HEK293 (cell line): Measurements from ENCODE around the gene JHY.

Experiments used
- CTCF ChIA-PET: fragments of 350-600 bp; formaldehyde crosslinking; extraction: SDS; loops from one replicate; lab custom pipeline; 2021; ENCODE audit warnings: antibody characterized with exemption; lab: Yijun Ruan, JAX
- POLR2A ChIA-PET: fragments of 300-600 bp; formaldehyde crosslinking; extraction: SDS; loops from one replicate; lab custom pipeline; 2020; ENCODE audit warnings: antibody characterized with exemption, inconsistent platforms; lab: Yijun Ruan, JAX
- H3K27ac ChIP-seq: fragments of 200-500 bp; sonication (Bioruptor generic); 2 replicates; pipeline ENCODE4 v1.5.1; 2014; ENCODE audit warnings: low read depth, low read length, control low read depth, inconsistent platforms; ENCODE audit errors: extremely low read depth
- H3K36me3 ChIP-seq, 2 experiments: fragments of 200-500 bp in 1 of 2; sonication (Bioruptor generic) in 1 of 2; 1 replicate in 1 of 2; 2 replicates in 1 of 2; pipeline ENCODE4 v1.5.1; 2014 to 2017; ENCODE audit warnings: inconsistent platforms in 2 of 2, low read length in 2 of 2; ENCODE audit not compliant: control insufficient read depth in 2 of 2, insufficient read depth in 1 of 2
- H3K4me1 ChIP-seq: fragments of 200-500 bp; sonication (Bioruptor generic); 2 replicates; pipeline ENCODE4 v1.5.1; 2014; ENCODE audit warnings: mild to moderate bottlenecking, low read length, inconsistent platforms; ENCODE audit not compliant: control insufficient read depth, insufficient read depth
- H3K4me3 ChIP-seq: 2 replicates; pipeline ENCODE4 v1.5.1; 2011; ENCODE audit warnings: low read depth, mild to moderate bottlenecking, control low read depth, low read length, moderate library complexity
- H3K9me3 ChIP-seq: fragments of 200-500 bp; sonication (Bioruptor generic); 2 replicates; pipeline ENCODE4 v1.5.1; 2014; ENCODE audit warnings: low read depth, low read length, inconsistent platforms; ENCODE audit not compliant: control insufficient read depth, insufficient read depth
- BCL6B ChIP-seq: fragments of 450-650 bp; formaldehyde crosslinking; IDR thresholded peaks from 2 replicates; pipeline ENCODE4 v1.5.1; 2017; ENCODE audit warnings: missing biosample characterization, missing genetic modification characterization
- GLIS2 ChIP-seq: fragments of 450-650 bp; formaldehyde crosslinking; IDR thresholded peaks from 2 replicates; pipeline ENCODE4 v1.5.1; 2016; ENCODE audit warnings: missing biosample characterization, missing genetic modification characterization
- SCRT1 ChIP-seq: fragments of 450-650 bp; formaldehyde crosslinking; IDR thresholded peaks from 2 replicates; pipeline ENCODE4 v1.5.1; 2016; ENCODE audit warnings: missing biosample characterization, missing genetic modification characterization, borderline replicate concordance
- SP7 ChIP-seq: fragments of 450-650 bp; formaldehyde crosslinking; IDR thresholded peaks from 2 replicates; pipeline ENCODE4 v1.5.1; 2016; ENCODE audit warnings: missing biosample characterization, missing genetic modification characterization
- ZBTB26 ChIP-seq: fragments of 450-650 bp; formaldehyde crosslinking; optimal IDR thresholded peaks from 2 replicates; pipeline ENCODE3; 2016; ENCODE audit warnings: missing biosample characterization, mild to moderate bottlenecking, missing genetic modification characterization
- ZEB2 ChIP-seq: fragments of 450-650 bp; formaldehyde crosslinking; IDR thresholded peaks from 2 replicates; pipeline ENCODE4 v1.5.1; 2016; ENCODE audit warnings: missing biosample characterization, missing genetic modification characterization
- ZNF146 ChIP-seq: fragments of 450-650 bp; formaldehyde crosslinking; IDR thresholded peaks from 2 replicates; pipeline ENCODE4 v1.5.1; 2016; ENCODE audit warnings: missing biosample characterization, missing genetic modification characterization
- ZNF169 ChIP-seq: fragments of 450-650 bp; formaldehyde crosslinking; IDR thresholded peaks from 2 replicates; pipeline ENCODE4 v1.5.1; 2016; ENCODE audit warnings: missing biosample characterization, missing genetic modification characterization
- ZNF211 ChIP-seq: fragments of 450-650 bp; formaldehyde crosslinking; IDR thresholded peaks from 2 replicates; pipeline ENCODE4 v1.5.1; 2016; ENCODE audit warnings: low read depth, missing biosample characterization, missing genetic modification characterization
- ZNF23 ChIP-seq: fragments of 450-650 bp; formaldehyde crosslinking; IDR thresholded peaks from 2 replicates; pipeline ENCODE4 v1.5.1; 2016; ENCODE audit warnings: missing biosample characterization, missing genetic modification characterization, borderline replicate concordance
- ZNF280D ChIP-seq: fragments of 450-650 bp; formaldehyde crosslinking; IDR thresholded peaks from 2 replicates; pipeline ENCODE4 v1.5.1; 2016; ENCODE audit warnings: missing biosample characterization, missing genetic modification characterization
- ZNF362 ChIP-seq: fragments of 450-650 bp; formaldehyde crosslinking; IDR thresholded peaks from 2 replicates; pipeline ENCODE4 v1.5.1; 2016; ENCODE audit warnings: missing biosample characterization, missing genetic modification characterization
- ZNF449 ChIP-seq: fragments of 450-650 bp; formaldehyde crosslinking; IDR thresholded peaks from 2 replicates; pipeline ENCODE4 v1.5.1; 2017; ENCODE audit warnings: missing biosample characterization, mild to moderate bottlenecking, missing genetic modification characterization, moderate library complexity
- ZNF501 ChIP-seq: fragments of 450-650 bp; formaldehyde crosslinking; IDR thresholded peaks from 2 replicates; pipeline ENCODE4 v1.5.1; 2016; ENCODE audit warnings: missing biosample characterization, missing genetic modification characterization
- ZNF544 ChIP-seq: fragments of 450-650 bp; formaldehyde crosslinking; IDR thresholded peaks from 2 replicates; pipeline ENCODE4 v1.5.0; 2017; ENCODE audit warnings: missing biosample characterization, missing genetic modification characterization
- ZNF664 ChIP-seq: fragments of 450-650 bp; formaldehyde crosslinking; IDR thresholded peaks from 2 replicates; pipeline ENCODE4 v1.5.1; 2016; ENCODE audit warnings: missing biosample characterization, missing genetic modification characterization
- ZNF791 ChIP-seq: fragments of 450-650 bp; formaldehyde crosslinking; IDR thresholded peaks from 2 replicates; pipeline ENCODE4 v1.5.1; 2016; ENCODE audit warnings: missing biosample characterization, missing genetic modification characterization
- ZSCAN23 ChIP-seq: fragments of 450-650 bp; formaldehyde crosslinking; IDR thresholded peaks from 2 replicates; pipeline ENCODE4 v1.5.1; 2016; ENCODE audit warnings: missing biosample characterization, missing genetic modification characterization

JHY gene

GRCh38 chr11:122851366-122851966, 31.1 kb upstream of the JHY start:
- CTCF ChIA-PET, result interaction anchor here (0.5 to 8.1 kb wide), 13 partner anchors 14 to 445 kb away, joined by 3 to 131 read pairs (median 26); no protein-coding TSS in a partner anchor
- POLR2A ChIA-PET, result no interaction called here
- Histone ChIP-seq H3K4me3 (no peak overlapping the region), H3K36me3 (no peaks in the 10 kb centered on the region), H3K9me3 (no peaks in the 10 kb centered on the region), H3K4me1 (0 out of 2 replicates have a peak, but pooled peaks cover 3% of the 10 kb centered on the region), H3K27ac (no peak overlapping the region)
- TF ChIP-seq GLIS2, result no peak
- no peak for TF ChIP-seq ZNF501 (tag by site-specific recombination)

GRCh38 chr11:122852074-122852795, 30.3 kb upstream of the JHY start:
- H3K27ac ChIP-seq, result no peak overlapping the region
- H3K4me1 ChIP-seq, result 0 out of 2 replicates have a peak, but pooled peaks cover 3% of the 10 kb centered on the region
- no peak overlapping the region for H3K4me3 ChIP-seq
- CTCF ChIA-PET, result interaction anchor here (0.5 to 8.1 kb wide), 26 partner anchors 13 to 271 kb away, joined by 3 to 131 read pairs (median 8); no protein-coding TSS in a partner anchor
- H3K9me3 ChIP-seq, result no peaks in the 10 kb centered on the region
- TF ChIP-seq ZEB2 (no peak), ZNF280D (tag by site-specific recombination) (no peak), SP7 (tag by site-specific recombination) (no peak), ZNF362 (no peak), ZNF169 (tag by site-specific recombination) (no peak), ZNF449 (no peak), ZSCAN23 (tag by site-specific recombination) (no peak), ZNF664 (tag by site-specific recombination) (no peak), ZNF23 (tag by site-specific recombination) (no peak), ZNF211 (tag by site-specific recombination) (no peak), ZNF544 (tag by site-specific recombination) (no peak), ZBTB26 (tag by site-specific recombination) (no peak), BCL6B (tag by site-specific recombination) (no peak), SCRT1 (tag by site-specific recombination) (no peak), ZNF791 (tag by site-specific recombination) (no peak), ZNF146 (tag by site-specific recombination) (no peak), GLIS2 (no peak)
- no peaks in the 10 kb centered on the region for H3K36me3 ChIP-seq
- POLR2A ChIA-PET, result no interaction called here
